SIG-M5 treated with dmso at 0.1 percent for 504 hours (cell line): ENCODE measurements around the gene ELP6.
"Not testable (repeated sequence)": the region's sequence is repeated elsewhere in the genome, so short reads cannot be mapped to it uniquely, and the experiment has no call there.

Source experiments
- DNase-seq: peaks from one replicate; lab custom pipeline; 2025; ENCODE audit not compliant: unreplicated experiment; lab: John Stamatoyannopoulos, UW

ELP6 gene

DNA sequence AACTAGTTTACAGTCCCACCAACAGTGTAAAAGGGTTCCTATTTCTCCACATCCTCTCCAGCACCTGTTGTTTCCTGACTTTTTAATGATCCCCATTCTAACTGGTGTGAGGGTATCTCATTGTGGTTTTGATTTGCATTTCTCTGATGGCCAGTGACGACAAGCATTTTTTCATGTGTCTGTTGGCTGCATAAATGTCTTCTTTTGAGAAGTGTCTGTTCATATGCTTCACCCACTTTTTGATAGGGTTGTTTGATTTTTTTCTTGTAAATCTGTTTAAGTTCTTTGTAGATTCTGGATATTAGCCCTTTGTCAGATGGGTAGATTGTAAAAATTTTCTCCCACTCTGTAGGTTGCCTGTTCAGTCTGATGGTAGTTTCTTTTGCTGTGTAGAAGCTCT lies 45.2 kb downstream of the ELP6 start:
- DNase-seq: not testable (repeated sequence)

DNA sequence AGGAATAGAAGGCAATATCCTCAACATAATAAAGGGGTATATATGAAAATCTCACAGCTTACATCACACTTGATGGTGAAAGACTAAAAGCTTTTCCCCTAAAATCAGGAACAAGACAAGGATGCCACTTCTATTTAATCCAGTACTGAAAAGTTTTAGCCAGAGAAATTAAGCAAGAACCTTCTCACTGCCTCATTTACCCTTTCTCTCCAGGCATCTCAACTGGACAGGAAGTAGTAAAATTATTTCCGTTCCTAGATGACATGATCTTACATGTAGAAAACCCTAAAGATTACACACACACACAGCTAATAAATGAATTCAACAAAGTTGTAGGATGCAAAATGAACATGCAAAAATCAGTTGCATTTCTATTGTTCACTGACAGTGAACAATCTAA lies 48.9 kb downstream of the ELP6 start:
- peak; percentile 96 for DNase-seq

- DNase-seq: not testable (repeated sequence)
These were observed 53.9 kb downstream of the ELP6 start for GRCh38 chr3:47459534-47460085.

DNA sequence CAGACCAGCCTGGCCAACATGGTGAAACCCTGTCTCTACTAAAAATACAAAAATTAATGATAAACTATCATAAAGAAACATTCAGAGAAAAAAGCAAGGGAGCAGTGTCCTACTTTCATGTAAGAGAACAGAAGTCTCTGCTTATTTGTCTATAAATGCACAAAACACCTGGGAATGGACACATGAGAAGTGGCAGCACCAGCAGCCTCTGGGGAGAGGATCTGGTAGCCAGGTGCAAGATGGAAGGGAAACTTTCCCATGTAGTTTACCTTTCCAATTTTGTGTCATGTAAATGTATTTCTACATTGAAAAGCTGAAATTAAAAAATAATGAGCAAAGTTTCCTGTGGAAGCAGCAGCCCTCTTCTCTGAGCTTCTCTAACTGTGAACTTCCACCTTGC lies 56.5 kb downstream of the ELP6 start:
- no peak for DNase-seq

GRCh38 chr3:47455806-47456452 lies 57.6 kb downstream of the ELP6 start:
- no peak for DNase-seq

- DNase-seq: no peak
These were observed 60.9 kb downstream of the ELP6 start for GRCh38 chr3:47452453-47453215.
